AG09309 (cell line): Measurements from ENCODE around the gene EMP3.

ENCODE experiments used
- DNase-seq: peaks from one replicate; pipeline ENCODE4 v3.0.0-alpha.2; 2010; ENCODE audit warnings: low read depth
- H3K4me3 ChIP-seq: 2 replicates; pipeline ENCODE4 v1.5.1; 2011; ENCODE audit warnings: mild to moderate bottlenecking, low read depth, low read length, moderate library complexity; ENCODE audit not compliant: control insufficient read depth
- CTCF ChIP-seq: IDR thresholded peaks from 2 replicates; pipeline ENCODE4 v1.5.1; 2011; ENCODE audit warnings: mild to moderate bottlenecking, low read depth, low read length, inconsistent platforms; ENCODE audit not compliant: insufficient read depth, control insufficient read depth; ENCODE audit errors: missing control alignments

Gene EMP3

GRCh38 chr19:48372904-48373303 is 47.6 kb downstream of the EMP3 start:
- no peak for DNase-seq
- H3K4me3 ChIP-seq: no peak overlapping the region
- no peak for TF ChIP-seq CTCF

DNA sequence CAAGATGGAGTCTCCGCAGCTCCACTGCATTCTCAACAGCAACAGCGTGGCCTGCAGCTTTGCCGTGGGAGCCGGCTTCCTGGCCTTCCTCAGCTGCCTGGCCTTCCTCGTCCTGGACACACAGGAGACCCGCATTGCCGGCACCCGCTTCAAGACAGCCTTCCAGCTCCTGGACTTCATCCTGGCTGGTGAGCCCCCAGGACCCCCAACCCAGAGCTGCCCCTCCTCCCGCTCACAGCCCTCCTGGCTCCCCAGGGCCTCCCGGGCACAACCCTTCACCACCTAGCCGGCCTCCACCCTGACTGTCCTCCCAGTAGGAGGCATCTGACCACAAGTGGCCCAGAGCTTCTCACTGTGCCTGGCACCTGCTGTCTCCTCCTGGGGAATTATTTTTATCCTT is 48.2 kb downstream of the EMP3 start:
- DNase-seq: no peak
- no peak overlapping the region for H3K4me3 ChIP-seq
- TF ChIP-seq CTCF: no peak

- no peak overlapping the region for H3K4me3 ChIP-seq
- TF ChIP-seq CTCF: no peak
- DNase-seq: no peak
These were observed 52.8 kb downstream of the EMP3 start for GRCh38 chr19:48378194-48378570.

DNA sequence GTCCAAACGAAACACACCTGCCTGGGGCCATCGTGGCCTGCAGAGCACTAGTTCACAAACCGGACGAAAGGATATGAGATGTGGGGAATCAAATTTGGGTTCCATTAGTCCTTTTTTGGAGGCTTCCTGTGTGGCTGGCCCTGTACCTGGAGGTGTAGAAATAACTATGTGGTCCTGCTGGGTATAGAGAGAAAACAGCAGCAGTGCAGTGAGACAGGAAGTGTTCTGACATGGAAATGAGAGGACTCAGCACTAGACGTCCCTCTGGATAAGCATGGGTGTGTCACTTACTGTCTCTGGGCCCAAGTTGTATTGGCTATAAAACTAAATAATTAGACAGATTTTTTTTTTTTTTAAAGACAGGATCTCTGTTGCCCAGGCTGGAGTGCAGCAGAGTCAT is 53.7 kb downstream of the EMP3 start:
- no peak overlapping the region for H3K4me3 ChIP-seq
- no peak for DNase-seq
- TF ChIP-seq CTCF: no peak
